Measurements from ENCODE around the gene RNF11.

DNA sequence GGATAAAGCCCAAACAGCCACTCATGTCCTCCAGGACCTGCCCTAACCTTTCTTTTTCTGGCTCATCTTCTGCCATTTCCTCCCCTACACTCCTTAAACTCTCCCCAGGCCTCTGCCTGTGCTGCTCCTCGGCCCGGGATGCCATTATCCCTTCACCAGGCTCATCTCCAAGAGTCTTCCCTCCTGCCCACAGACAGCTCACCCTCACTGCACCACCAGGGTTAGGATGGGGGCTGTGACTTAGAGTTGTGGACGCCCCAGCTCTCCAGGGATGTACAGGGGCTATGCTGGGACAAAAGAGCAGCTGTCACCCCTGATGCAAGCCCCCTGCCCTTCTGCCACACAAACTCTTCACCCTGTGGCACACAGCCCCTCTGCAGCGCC is 62.2 kb downstream of the RNF11 start:
- TF ChIP-seq, protein P1, sequence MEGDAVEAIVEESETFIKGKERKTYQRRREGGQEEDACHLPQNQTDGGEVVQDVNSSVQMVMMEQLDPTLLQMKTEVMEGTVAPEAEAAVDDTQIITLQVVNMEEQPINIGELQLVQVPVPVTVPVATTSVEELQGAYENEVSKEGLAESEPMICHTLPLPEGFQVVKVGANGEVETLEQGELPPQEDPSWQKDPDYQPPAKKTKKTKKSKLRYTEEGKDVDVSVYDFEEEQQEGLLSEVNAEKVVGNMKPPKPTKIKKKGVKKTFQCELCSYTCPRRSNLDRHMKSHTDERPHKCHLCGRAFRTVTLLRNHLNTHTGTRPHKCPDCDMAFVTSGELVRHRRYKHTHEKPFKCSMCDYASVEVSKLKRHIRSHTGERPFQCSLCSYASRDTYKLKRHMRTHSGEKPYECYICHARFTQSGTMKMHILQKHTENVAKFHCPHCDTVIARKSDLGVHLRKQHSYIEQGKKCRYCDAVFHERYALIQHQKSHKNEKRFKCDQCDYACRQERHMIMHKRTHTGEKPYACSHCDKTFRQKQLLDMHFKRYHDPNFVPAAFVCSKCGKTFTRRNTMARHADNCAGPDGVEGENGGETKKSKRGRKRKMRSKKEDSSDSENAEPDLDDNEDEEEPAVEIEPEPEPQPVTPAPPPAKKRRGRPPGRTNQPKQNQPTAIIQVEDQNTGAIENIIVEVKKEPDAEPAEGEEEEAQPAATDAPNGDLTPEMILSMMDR (IDR thresholded peaks at IDR 0.05): no peak
- no peak for TF ChIP-seq POLR2A (IDR thresholded peaks at IDR 0.05)

All from sigmoid colon (tissue), 3 donors.